GM18951 (cell line): Measurements from ENCODE around the gene GRAMD4.

Experiments
- POLR2A ChIP-seq: IDR thresholded peaks from 4 replicates; pipeline ENCODE4 v1.6.1; 2011; ENCODE audit warnings: mild to moderate bottlenecking; ENCODE audit not compliant: insufficient read length, insufficient read depth; ENCODE audit errors: extremely low read depth
- in situ Hi-C: fragments of 300-500 bp; cut with MboI; formaldehyde crosslinking; loops from one replicate; pipeline ENCODE4 v1.12.0; 2022; ENCODE audit warnings: low sequenced_read_pairs, mixed read lengths, inconsistent platforms; ENCODE audit not compliant: unreplicated experiment

Gene GRAMD4

DNA sequence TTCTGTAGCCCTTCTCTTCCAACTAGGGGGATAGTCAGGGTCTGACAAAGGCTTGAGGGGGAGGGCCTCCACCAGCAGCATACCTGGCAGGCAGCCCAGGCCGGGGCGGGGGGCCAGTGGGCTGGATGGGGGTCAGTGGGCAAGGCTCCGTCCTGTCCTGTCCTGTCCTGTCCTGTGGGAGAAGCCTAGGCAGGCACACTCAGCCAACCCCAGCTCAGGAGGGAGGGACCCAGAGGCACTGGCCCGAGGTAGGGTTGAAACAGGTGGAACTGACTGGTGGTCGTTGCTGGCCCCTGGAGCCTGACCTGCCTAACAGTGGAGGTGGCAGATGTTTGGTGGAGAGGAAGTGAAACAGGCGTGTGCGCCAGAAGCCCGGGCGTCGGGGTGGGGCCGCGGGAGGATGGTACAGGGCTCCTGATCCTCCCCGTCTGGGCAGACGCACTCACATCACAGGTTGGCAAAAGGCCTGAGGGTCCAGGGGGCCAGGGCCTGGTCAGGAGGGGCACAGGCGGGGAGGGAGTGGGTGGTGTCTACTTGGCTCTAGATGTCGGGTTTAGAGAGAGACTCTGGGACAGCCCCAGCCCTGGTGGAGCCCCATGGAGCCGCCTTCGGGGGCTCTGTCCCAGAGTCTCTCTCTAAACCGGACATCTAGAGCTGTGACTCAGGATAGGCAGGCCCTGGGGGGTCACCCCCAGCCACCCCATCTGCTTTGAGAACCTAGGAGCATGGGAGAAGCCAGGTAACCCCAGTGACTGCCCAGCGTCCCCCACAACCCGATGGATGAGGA lies 32.5 kb upstream of the GRAMD4 start:
- peak; percentile 36 for TF ChIP-seq POLR2A
- in situ Hi-C loops, result no loop called here

DNA sequence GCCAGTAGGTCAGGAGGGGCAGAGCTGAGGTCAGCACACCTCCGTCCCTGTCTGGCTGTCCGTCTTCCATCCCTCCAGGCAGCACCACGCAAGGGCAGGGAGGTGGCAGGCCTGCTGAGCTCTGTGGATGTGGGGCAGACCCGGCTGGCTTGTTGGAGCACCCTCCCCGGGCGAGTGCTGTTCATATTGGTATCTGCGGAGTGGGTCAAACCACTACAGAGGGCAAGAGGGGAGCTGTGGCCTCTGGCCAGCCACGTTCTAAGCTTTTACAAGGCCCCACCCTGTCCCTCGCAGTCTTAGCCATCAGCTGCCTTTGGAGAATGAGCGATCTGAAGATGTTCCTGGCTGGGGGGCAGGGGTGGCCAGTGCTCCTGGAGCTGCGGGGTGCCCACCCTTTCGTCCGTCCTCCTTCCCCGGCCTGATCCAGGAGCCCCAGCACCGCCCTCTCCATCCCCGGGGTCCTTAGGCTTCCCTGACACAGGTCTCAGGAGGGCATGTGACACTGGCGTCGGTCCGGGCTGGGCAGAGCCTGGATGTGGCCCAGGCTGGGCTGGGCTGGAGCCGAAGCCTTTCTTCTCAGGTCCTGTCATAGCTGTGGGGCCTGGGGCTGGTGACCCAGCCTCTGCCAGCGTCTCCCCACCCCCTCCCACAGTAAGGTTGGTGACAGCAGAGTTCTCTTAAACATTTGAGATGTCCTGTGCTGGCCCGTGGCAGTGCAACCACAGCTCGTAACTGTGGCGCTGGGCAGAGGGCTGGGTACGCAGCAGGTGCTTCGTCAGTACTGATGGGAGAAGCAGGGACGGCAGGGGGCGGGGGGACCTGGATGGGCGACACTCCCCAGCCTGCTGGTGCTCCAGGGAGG lies 31.7 kb upstream of the GRAMD4 start:
- TF ChIP-seq POLR2A, result no peak

DNA sequence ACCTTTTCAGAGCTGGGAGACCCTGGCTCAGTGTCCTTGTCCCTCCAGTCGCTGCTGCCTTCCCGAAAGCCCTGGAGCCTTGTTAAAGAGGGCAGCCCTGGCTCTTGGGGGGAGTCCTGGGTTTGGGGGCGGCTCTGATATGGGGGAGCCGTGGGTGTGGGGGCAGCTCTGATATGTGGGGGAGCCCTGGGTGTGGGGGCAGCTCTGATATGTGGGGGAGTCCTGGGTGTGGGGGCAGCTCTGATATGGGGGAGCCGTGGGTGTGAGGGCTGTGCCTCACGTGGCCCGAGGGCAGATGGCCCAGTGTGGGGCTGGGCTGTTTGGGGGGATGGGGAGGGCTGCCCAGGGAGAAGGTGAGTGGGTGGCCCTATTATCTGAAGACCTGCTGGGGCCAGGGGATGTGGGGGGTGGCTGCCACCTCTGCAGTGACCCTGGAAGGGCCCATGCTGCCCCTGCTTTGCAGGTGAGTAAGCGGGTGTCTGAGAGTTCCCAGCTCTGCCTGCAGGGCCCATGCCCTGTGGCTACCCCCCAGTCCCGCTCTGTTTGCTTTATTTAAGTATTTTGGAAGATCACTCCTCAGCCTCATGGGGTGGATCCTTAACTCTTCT lies 30.9 kb upstream of the GRAMD4 start:
- in situ Hi-C loops, result no loop called here
- TF ChIP-seq POLR2A, result no peak

More for the DNA sequence above, 31.7 kb upstream of the GRAMD4 start:
- in situ Hi-C loops, result no loop called here

DNA sequence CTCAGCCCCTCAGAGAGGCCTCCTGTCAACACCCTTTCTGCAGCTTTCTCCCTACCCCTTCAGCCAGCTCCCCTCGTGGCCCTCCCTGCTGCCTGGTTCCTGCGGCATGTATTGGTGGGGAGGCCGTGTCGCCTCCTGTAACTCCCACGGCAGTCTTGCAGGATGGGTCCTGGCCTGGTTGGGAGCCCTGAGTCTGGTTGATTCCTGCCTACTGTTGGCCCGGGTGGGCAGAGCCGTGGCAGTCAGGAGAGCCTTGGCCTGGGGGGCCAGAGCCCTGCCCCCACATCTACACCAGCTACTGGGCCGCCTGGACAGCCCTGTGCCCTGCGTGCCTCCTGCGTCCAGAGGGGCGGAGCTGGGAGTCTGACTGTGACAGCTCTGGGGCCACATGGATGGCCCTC lies 30.3 kb upstream of the GRAMD4 start:
- in situ Hi-C loops, result no loop called here
- no peak for TF ChIP-seq POLR2A

DNA sequence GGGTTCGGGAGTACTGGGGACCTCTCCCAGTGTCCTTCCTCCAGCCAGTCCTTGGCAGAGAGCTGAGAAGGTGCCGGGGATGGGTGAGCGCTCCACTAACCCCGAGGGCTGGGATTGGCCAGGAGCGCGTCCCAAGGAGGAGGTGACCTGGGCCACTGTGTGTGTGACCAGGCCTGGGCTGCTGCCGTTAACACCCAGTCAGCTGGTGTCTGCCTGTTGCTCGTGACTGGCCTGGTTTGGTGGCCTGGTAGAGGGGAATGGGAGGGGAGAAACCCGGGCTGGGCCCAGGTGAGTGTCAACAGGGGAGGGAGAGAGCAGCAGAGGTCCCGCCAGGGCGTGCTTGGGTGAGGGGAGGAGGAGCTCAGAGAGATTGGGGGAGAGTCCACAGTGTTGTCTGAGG lies 29.9 kb upstream of the GRAMD4 start:
- TF ChIP-seq POLR2A, result no peak
- in situ Hi-C loops, result no loop called here

DNA sequence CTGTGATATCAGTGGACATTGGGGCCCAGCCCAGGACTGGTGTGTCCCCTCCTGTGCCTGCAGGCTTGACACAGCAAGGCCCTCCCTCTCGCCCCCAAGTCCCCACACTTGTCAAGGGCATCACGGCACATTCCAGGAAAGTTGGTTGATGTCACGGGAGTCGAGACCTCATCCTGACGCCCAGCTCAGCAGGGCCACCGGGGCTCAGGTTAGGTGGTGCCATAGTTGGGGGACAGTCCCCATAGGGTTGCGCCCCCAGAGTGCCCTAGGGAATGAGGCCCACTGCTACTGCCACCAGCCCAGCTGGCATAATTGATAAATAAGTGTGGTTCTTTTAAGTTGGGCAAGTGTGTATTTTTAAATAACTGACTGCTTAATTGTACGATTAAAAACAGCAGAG lies 28.3 kb upstream of the GRAMD4 start:
- no peak for TF ChIP-seq POLR2A
- in situ Hi-C loops, result no loop called here

DNA sequence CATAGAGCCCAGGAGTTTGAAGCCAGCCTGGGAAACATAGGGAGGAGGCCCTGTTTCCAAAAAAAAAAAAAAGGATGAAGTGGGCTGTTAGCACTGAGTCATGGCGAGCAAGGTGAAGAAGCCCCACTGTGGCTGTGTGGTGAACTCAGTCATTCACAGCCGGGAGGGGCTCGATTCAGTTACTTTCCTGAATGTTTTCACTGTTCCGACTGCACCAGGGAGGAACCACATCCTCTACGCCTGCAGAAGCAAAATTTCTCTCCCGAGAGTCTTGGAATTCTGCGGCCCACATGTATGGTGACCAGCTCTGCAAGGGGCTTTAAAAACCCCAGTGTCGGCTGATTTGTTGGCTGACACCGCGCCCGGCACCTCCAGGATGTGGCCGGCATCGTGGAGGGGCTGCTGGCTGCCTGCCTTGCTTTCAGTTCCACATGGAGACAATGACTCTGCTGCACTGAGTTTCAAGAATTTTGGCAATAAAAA lies 27.8 kb upstream of the GRAMD4 start:
- peak; percentile 17 for TF ChIP-seq POLR2A
- in situ Hi-C loops, result no loop called here

DNA sequence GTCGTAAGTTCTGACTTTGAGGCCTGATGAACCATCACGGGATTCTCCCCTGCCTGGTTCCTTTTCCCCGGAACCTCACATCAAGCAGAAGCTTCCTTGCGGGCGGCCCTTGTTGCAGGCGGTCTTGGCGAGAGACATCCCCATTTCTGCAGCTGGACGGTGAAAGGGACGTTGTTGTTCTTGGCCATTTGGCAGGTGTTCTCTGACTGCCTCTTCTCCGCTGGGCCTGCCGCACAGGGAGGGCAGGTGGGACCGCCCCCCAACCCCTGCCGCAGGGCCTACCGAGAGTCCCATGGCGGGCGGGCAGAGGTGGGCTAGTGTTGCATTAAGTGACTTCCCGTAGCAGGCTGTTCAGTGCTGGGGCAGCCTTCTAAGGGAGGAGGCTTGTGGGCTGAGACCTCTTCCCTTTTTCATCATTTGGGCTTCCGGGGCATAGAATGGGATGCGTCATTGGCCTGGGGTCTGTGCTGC lies 26.9 kb upstream of the GRAMD4 start:
- peak; percentile 44 for TF ChIP-seq POLR2A
- in situ Hi-C loops, result no loop called here

DNA sequence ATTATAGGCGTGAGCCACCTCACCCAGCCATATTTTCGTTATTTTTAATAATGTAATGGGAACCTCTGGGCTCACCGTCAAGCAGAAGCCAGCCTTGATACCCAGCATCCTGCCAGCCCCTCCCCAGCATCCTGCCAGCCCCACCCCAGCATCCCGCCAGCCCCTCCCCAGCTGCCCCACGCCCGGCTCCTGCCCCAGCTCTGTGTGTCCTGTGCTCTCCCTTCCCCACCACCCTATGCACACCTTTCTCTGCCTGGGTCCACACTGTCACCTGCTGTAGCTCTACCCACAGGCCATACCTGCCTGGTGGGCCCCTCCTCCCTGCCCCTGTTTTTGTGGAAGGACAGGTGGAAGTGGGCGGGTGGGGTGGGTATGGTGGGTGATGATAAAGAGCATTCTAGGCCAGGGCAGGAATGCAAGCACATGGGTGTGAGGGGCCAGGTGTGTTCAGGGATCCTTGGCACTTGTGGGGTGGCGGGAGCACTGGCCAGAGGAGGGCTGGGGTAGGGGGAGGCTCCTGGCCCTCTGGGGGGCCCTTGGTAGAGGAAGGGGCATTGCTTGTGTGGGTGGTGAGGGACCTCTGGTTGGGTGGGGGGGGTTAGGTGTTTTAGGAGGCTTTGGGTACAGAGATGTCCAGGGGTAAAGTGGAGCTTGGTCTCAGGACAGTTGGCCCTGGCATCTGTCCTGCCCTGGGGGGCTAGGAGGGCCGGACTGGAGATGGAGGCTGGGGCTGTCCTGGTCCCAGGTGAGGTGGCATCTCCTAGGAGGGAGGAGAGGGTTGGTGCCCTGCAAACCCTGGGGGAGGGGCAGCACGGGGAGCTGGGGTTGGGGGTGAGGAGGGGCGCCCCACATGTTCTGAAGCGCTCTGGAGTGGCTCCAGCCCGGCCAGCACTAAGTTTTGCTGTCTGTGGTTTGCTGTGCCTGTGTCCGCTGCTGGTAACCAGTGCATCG lies 25.9 kb upstream of the GRAMD4 start:
- in situ Hi-C loops, result no loop called here
- no peak for TF ChIP-seq POLR2A

DNA sequence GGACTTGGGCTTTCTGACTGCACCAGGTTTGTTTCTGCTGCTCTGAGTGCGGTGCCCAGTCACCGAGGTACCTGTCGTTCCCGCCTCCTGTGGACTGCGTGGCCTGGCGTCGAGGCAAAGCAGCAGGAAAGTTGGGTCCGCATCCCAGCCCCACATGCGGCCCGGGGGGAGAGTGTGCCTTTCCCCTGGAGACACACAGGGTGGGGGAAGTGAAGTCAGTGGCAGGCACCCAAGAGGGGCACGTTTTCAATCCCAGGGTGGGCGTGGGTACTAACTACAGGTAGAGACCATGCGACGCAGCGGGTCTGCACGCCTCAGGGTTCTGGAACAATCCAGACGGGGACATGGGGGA lies 25.3 kb upstream of the GRAMD4 start:
- in situ Hi-C loops, result no loop called here
- TF ChIP-seq POLR2A, result no peak

DNA sequence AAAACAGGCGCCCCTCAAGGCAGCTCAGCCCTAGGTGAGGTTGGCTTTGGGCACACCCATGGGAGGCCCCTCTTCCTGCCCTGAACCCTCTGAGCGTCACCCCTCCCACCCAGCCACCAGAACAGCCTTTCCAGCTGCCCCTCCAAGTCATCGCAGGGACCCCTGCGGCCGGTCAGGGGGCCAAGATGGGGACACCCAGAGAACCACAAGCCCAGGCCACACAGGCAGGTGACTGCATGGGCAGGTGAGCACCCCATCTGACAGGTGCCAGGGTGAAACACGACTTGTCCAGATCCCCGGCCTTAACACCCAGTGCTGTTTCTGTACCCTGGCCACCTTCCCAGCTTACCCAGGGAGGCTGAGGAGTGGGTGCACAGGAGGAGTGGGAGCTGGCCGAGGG lies 24.6 kb upstream of the GRAMD4 start:
- no peak for TF ChIP-seq POLR2A
- in situ Hi-C loops, result no loop called here

DNA sequence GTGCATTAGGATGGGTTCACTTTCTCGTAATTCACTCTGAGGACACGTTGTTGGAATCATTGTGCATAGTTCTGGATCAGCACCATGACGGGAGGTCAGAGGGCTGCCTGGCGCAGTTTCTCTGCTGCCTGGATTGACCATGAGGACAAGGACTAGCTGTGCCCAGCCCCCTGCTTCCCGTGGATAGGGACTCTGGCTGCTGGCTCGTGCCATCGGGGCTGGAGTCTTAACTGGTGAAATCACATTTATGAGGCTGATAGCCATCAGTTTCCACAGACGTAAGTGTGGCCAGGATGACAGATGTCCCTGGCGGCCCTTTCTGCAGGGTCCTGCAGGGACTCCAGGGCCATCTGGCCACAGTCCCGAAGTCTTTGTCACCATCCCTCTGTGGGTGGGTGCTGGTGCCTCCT lies 24.1 kb upstream of the GRAMD4 start:
- in situ Hi-C loops, result no loop called here
- no peak for TF ChIP-seq POLR2A

DNA sequence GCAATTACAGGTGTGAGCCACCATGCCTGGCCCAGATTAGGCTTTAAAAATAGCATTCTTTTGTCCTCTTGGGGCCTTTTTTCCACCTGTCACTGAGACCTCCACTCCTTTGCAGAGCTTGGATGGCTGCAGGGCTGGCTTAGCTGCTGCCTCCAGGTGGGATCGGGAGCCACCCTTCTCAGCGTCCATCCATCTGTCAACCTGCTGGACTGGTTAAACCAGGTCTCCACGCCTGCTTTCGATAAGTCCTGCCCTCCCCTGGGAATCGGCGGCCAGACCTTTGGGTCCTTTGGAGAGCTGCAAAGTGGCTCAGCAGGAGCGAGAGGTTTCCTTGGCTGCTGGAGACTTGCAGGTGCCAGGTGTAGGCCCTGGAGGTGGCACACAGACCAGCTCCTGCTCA lies 23.4 kb upstream of the GRAMD4 start:
- in situ Hi-C loops, result no loop called here
- TF ChIP-seq POLR2A, result no peak

DNA sequence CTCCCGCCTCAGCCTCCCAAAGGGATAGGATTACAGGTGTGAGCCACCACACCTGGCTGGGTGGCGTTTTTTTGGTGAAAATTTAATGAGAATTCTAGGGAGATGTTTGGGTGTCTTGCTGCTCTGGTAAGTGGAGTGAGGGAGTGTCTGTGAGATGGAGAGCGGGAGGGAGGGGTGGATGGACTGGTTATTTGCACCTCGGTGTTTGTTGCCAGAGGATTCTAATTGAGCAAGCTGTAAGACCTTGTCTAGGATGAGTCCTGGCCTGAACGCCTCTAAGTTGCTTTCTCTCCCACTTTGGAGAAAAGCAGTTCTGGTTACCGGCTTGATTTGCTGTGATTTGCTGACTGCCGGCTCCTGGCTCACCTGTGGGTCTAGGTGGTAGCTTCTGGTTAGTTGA lies 22.0 kb upstream of the GRAMD4 start:
- in situ Hi-C loops, result no loop called here
- no peak for TF ChIP-seq POLR2A
